Hepatocyte (in vitro differentiated cells): ENCODE results near the gene ARMC5.

ENCODE experiments used
- CTCF ChIP-seq: fragments of 200-600 bp; sonication (generic); IDR thresholded peaks from 2 replicates; pipeline ENCODE4 v1.5.1; 2016; ENCODE audit warnings: antibody characterized with exemption, mild to moderate bottlenecking; ENCODE audit not compliant: poor library complexity
- EZH2 ChIP-seq: fragments of 200-600 bp; sonication (generic); IDR thresholded peaks from 2 replicates; pipeline ENCODE4 v1.6.1; 2016; ENCODE audit warnings: antibody characterized with exemption, mild to moderate bottlenecking, borderline replicate concordance
- EZH2phosphoT487 ChIP-seq: fragments of 200-600 bp; sonication (generic); IDR thresholded peaks from one replicate; pipeline ENCODE4 v1.6.1; 2018; ENCODE audit warnings: antibody characterized with exemption, mild to moderate bottlenecking, low read depth, moderate library complexity; ENCODE audit not compliant: unreplicated experiment, severe bottlenecking

GRCh38 chr16:31501966-31502348, 42.7 kb downstream of the ARMC5 start:
- no peak for TF ChIP-seq CTCF
- no peak for TF ChIP-seq EZH2phosphoT487
- no peak for TF ChIP-seq EZH2
